ENCODE data around the gene WDFY4. TPM values are rescaled to one million over a fixed set of nuclear protein-coding genes. Genes with fewer than 3 reads are reported as not detected.

The WDFY4 gene
- total and polyA plus RNA-seq, 2 experiments from 2014 or later: not detected

GRCh38 chr10:48839809-48840679 lies 155.4 kb downstream of the WDFY4 start:
- Histone ChIP-seq H2AFZ (no peak overlapping the region), H3K79me2 (ENCODE audit: insufficient read depth) (no peaks in the 10 kb centered on the region), H3K9ac (no peak overlapping the region), H3K9me2 (ENCODE audit: insufficient read depth) (no peaks in the 10 kb centered on the region), H3K9me3 (ENCODE audit: low read depth) (no peaks in the 10 kb centered on the region), H3K27ac (no peak overlapping the region), H3K4me1 (ENCODE audit: insufficient read depth) (no peaks in the 10 kb centered on the region), H3K36me3 (ENCODE audit: low read depth) (no peaks in the 10 kb centered on the region), H3K4me3 (no peak overlapping the region), H4K20me1 (ENCODE audit: insufficient read depth) (no peaks in the 10 kb centered on the region), H3F3A (ENCODE audit: insufficient read depth) (no peaks in the 10 kb centered on the region), H3K27me3 (replicated peaks; ENCODE audit: insufficient read depth) (peaks cover 48% of the 10 kb centered on the region), H3K4me2 (ENCODE audit: unreplicated experiment) (no peak overlapping the region)
- no peak for DNase-seq
- TF ChIP-seq EZH2 (IDR thresholded peaks at IDR 0.05; ENCODE audit: insufficient read depth, poor library complexity, severe bottlenecking): no peak
- no peak for TF ChIP-seq EZH2phosphoT487 (IDR thresholded peaks at IDR 0.05; ENCODE audit: insufficient read depth, low read depth)
- 65 to 68% methylated on average over 9 to 10 of the region's 10 CpGs for WGBS, 2 experiments (ENCODE audit: low coverage in 1 of 2, low lambda C conversion rate in 2 of 2, missing lambda C conversion rate in 2 of 2)
- in situ Hi-C loops (cut with MboI): no loop called here

- H3K4me3 ChIP-seq: no peak overlapping the region
- no peak overlapping the region for H2AFZ ChIP-seq
- no peak overlapping the region for H3K9ac ChIP-seq
- no peaks in the 10 kb centered on the region for H4K20me1 ChIP-seq (ENCODE audit: insufficient read depth)
- no peak overlapping the region for H3K27ac ChIP-seq
- H3K4me2 ChIP-seq (ENCODE audit: unreplicated experiment): no peak overlapping the region
- no peaks in the 10 kb centered on the region for H3K4me1 ChIP-seq (ENCODE audit: insufficient read depth)
- H3K36me3 ChIP-seq (ENCODE audit: low read depth): no peaks in the 10 kb centered on the region
- no peaks in the 10 kb centered on the region for H3F3A ChIP-seq (ENCODE audit: insufficient read depth)
- in situ Hi-C loops (cut with MboI): no loop called here
- H3K79me2 ChIP-seq (ENCODE audit: insufficient read depth): no peaks in the 10 kb centered on the region
- H3K9me2 ChIP-seq (ENCODE audit: insufficient read depth): no peaks in the 10 kb centered on the region
- no peak for DNase-seq
- TF ChIP-seq EZH2phosphoT487 (IDR thresholded peaks at IDR 0.05; ENCODE audit: insufficient read depth, low read depth): no peak
- TF ChIP-seq EZH2 (IDR thresholded peaks at IDR 0.05; ENCODE audit: insufficient read depth, poor library complexity, severe bottlenecking): no peak
- peaks cover 31% of the 10 kb centered on the region for H3K27me3 ChIP-seq (replicated peaks; ENCODE audit: insufficient read depth)
- 69 to 75% methylated on average over 11 of the region's 11 CpGs for WGBS, 2 experiments (ENCODE audit: low coverage in 1 of 2, low lambda C conversion rate in 2 of 2, missing lambda C conversion rate in 2 of 2)
- H3K9me3 ChIP-seq (ENCODE audit: low read depth): no peaks in the 10 kb centered on the region
Observed at GRCh38 chr10:48842231-48842630, 157.6 kb downstream of the WDFY4 start.

GRCh38 chr10:48843198-48843597 lies 158.5 kb downstream of the WDFY4 start:
- H3K27me3 ChIP-seq (replicated peaks; ENCODE audit: insufficient read depth): peaks cover 30% of the 10 kb centered on the region
- TF ChIP-seq EZH2phosphoT487 (IDR thresholded peaks at IDR 0.05; ENCODE audit: insufficient read depth, low read depth): no peak
- TF ChIP-seq EZH2 (IDR thresholded peaks at IDR 0.05; ENCODE audit: insufficient read depth, poor library complexity, severe bottlenecking): no peak
- no peaks in the 10 kb centered on the region for H3F3A ChIP-seq (ENCODE audit: insufficient read depth)
- no peak overlapping the region for H3K27ac ChIP-seq
- H3K9me2 ChIP-seq (ENCODE audit: insufficient read depth): no peaks in the 10 kb centered on the region
- DNase-seq: no peak
- no peaks in the 10 kb centered on the region for H3K4me1 ChIP-seq (ENCODE audit: insufficient read depth)
- H4K20me1 ChIP-seq (ENCODE audit: insufficient read depth): no peaks in the 10 kb centered on the region
- no peaks in the 10 kb centered on the region for H3K9me3 ChIP-seq (ENCODE audit: low read depth)
- no peak overlapping the region for H3K4me2 ChIP-seq (ENCODE audit: unreplicated experiment)
- H2AFZ ChIP-seq: no peak overlapping the region
- H3K9ac ChIP-seq: no peak overlapping the region
- no peaks in the 10 kb centered on the region for H3K36me3 ChIP-seq (ENCODE audit: low read depth)
- H3K4me3 ChIP-seq: no peak overlapping the region
- no peaks in the 10 kb centered on the region for H3K79me2 ChIP-seq (ENCODE audit: insufficient read depth)
- in situ Hi-C loops (cut with MboI): no loop called here

- Histone ChIP-seq H3K79me2 (ENCODE audit: insufficient read depth) (no peaks in the 10 kb centered on the region), H3K36me3 (ENCODE audit: low read depth) (no peaks in the 10 kb centered on the region), H2AFZ (no peak overlapping the region), H3K4me2 (ENCODE audit: unreplicated experiment) (no peak overlapping the region), H3F3A (ENCODE audit: insufficient read depth) (no peaks in the 10 kb centered on the region), H3K27me3 (replicated peaks; ENCODE audit: insufficient read depth) (peaks cover 24% of the 10 kb centered on the region), H3K4me1 (ENCODE audit: insufficient read depth) (no peaks in the 10 kb centered on the region), H3K4me3 (no peak overlapping the region), H3K27ac (no peak overlapping the region), H3K9me2 (ENCODE audit: insufficient read depth) (no peaks in the 10 kb centered on the region), H4K20me1 (ENCODE audit: insufficient read depth) (no peaks in the 10 kb centered on the region), H3K9me3 (ENCODE audit: low read depth) (no peaks in the 10 kb centered on the region), H3K9ac (no peak overlapping the region)
- TF ChIP-seq EZH2 (IDR thresholded peaks at IDR 0.05; ENCODE audit: insufficient read depth, poor library complexity, severe bottlenecking) (no peak), EZH2phosphoT487 (IDR thresholded peaks at IDR 0.05; ENCODE audit: insufficient read depth, low read depth) (no peak)
- no peak for DNase-seq
- WGBS, 2 experiments (ENCODE audit: low coverage in 1 of 2, low lambda C conversion rate in 2 of 2, missing lambda C conversion rate in 2 of 2): 53 to 59% methylated on average over 3 of the region's 3 CpGs
- in situ Hi-C loops (cut with MboI): no loop called here
Observed at GRCh38 chr10:48844616-48845015, 159.9 kb downstream of the WDFY4 start.
